Right atrium auricular region (tissue), 2 donors: ENCODE data around the gene SF3B6. TPM values are rescaled to one million over a fixed set of nuclear protein-coding genes. Genes with fewer than 3 reads are reported as not detected.

ENCODE experiments used
- DNase-seq: peaks from one replicate; pipeline ENCODE4 v3.0.0-alpha.2; 2019; ENCODE audit warnings: low spot score
- H3K27ac ChIP-seq, 2 donors: fragments of 200-600 bp; sonication (generic); 1 replicate in 1 of 2; 2 replicates in 1 of 2; pipeline ENCODE4 v1.5.1; 2016 to 2019
- H3K27me3 ChIP-seq, 2 donors: fragments of 200-600 bp; sonication (generic); one replicate each; pipeline versions ENCODE4 v1.5.1 to v1.6.0; 2017 to 2019
- H3K36me3 ChIP-seq: fragments of 200-600 bp; sonication (generic); one replicate; pipeline ENCODE4 v1.5.1; 2016
- H3K4me1 ChIP-seq, 2 donors: fragments of 200-600 bp; sonication (generic); one replicate each; pipeline versions ENCODE4 v1.5.1 to v1.6.0; 2017 to 2019
- H3K4me3 ChIP-seq, 2 donors: fragments of 200-600 bp; sonication (generic); 1 replicate in 1 of 2; 2 replicates in 1 of 2; pipeline ENCODE4 v1.5.1; 2017 to 2019; ENCODE audit warnings: mild to moderate bottlenecking in 1 of 2, moderate library complexity in 1 of 2
- H3K9me3 ChIP-seq, 2 donors: fragments of 200-600 bp; sonication (generic); one replicate each; pipeline ENCODE4 v1.5.1; 2019
- total RNA-seq, 2 donors: library from RNA; depleted of rRNA; stranded (reverse); fragments of >200 nt; gene quantifications; one replicate each; pipeline ENCODE4 v1.1.0, GENCODE V29; 2016
- TF ChIP-seq, protein P1 (sequence below), 2 donors: fragments of 200-600 bp; sonication (generic); IDR thresholded peaks; one replicate each; pipeline ENCODE4 v1.5.1; 2019; ENCODE audit warnings: antibody characterized with exemption in 2 of 2

The SF3B6 gene
- total RNA-seq, 2 donors from 2014 or later = 71.2 to 74.8 TPM

DNA sequence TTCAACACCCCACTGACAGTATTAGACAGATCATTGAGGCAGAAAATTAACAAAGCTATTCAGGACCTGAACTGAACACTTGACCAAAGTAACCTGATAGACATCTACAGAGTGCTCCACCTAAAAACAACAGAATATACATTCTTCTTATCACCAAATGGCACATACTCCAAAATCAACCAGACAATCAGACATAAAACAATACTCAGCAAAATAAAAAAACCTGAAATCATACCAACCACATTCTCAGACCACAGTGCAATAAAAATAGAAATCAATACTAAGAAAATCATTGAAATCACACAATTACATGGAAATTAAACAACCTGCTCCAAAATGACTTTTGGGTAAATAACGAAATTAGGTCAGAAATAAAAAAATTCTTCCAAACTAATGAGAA, 31.2 kb upstream of the SF3B6 start:
- DNase-seq = no peak
- Histone ChIP-seq H3K4me1 (no peaks in the 10 kb centered on the region), H3K4me3 (no peak overlapping the region), H3K27me3 (no peaks in the 10 kb centered on the region), H3K27ac (no peak overlapping the region), H3K9me3 (no peaks in the 10 kb centered on the region), H3K36me3 (no peaks in the 10 kb centered on the region)
- TF ChIP-seq, protein P1, sequence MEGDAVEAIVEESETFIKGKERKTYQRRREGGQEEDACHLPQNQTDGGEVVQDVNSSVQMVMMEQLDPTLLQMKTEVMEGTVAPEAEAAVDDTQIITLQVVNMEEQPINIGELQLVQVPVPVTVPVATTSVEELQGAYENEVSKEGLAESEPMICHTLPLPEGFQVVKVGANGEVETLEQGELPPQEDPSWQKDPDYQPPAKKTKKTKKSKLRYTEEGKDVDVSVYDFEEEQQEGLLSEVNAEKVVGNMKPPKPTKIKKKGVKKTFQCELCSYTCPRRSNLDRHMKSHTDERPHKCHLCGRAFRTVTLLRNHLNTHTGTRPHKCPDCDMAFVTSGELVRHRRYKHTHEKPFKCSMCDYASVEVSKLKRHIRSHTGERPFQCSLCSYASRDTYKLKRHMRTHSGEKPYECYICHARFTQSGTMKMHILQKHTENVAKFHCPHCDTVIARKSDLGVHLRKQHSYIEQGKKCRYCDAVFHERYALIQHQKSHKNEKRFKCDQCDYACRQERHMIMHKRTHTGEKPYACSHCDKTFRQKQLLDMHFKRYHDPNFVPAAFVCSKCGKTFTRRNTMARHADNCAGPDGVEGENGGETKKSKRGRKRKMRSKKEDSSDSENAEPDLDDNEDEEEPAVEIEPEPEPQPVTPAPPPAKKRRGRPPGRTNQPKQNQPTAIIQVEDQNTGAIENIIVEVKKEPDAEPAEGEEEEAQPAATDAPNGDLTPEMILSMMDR (IDR thresholded peaks at IDR 0.05) = no peak

DNA sequence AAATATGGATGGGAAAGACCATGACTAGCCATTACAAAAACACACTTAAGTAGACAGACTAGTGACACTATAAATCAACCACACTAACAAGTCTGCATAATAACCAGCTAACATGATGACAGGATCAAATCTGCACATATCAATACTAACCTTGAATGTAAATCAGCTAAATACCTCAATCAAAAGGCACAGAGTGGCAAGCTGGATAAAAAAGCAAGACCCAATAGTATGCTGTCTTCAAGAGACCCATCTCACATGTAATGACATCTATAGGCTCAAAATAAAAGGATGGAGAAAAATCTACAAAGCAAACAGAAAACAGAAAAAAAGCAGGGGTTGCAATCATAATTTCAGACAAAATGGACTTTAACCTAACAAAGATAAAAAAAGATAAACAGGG, 30.7 kb upstream of the SF3B6 start:
- DNase-seq = no peak
- no peaks in the 10 kb centered on the region for H3K4me1 ChIP-seq
- no peaks in the 10 kb centered on the region for H3K36me3 ChIP-seq
- TF ChIP-seq, protein P1 (IDR thresholded peaks at IDR 0.05) = no peak
- H3K27ac ChIP-seq = no peak overlapping the region
- no peak overlapping the region for H3K4me3 ChIP-seq
- no peaks in the 10 kb centered on the region for H3K9me3 ChIP-seq
- no peaks in the 10 kb centered on the region for H3K27me3 ChIP-seq

GRCh38 chr2:24105816-24106215, 29.7 kb upstream of the SF3B6 start:
- TF ChIP-seq, protein P1 (IDR thresholded peaks at IDR 0.05) = no peak
- Histone ChIP-seq H3K9me3 (no peaks in the 10 kb centered on the region), H3K4me1 (no peaks in the 10 kb centered on the region), H3K27me3 (no peaks in the 10 kb centered on the region), H3K27ac (no peak overlapping the region), H3K36me3 (no peaks in the 10 kb centered on the region), H3K4me3 (no peak overlapping the region)
- DNase-seq = no peak

- no peaks in the 10 kb centered on the region for H3K4me1 ChIP-seq
- no peak overlapping the region for H3K4me3 ChIP-seq
- H3K9me3 ChIP-seq = no peaks in the 10 kb centered on the region
- TF ChIP-seq, protein P1 (IDR thresholded peaks at IDR 0.05) = no peak
- no peaks in the 10 kb centered on the region for H3K36me3 ChIP-seq
- no peak for DNase-seq
- no peaks in the 10 kb centered on the region for H3K27me3 ChIP-seq
- no peak overlapping the region for H3K27ac ChIP-seq
Measured at GRCh38 chr2:24104906-24105305, 28.8 kb upstream of the SF3B6 start.

- H3K9me3 ChIP-seq = no peaks in the 10 kb centered on the region
- no peaks in the 10 kb centered on the region for H3K4me1 ChIP-seq
- no peaks in the 10 kb centered on the region for H3K36me3 ChIP-seq
- H3K4me3 ChIP-seq = no peak overlapping the region
- no peaks in the 10 kb centered on the region for H3K27me3 ChIP-seq
- H3K27ac ChIP-seq = no peak overlapping the region
- DNase-seq = no peak
- TF ChIP-seq, protein P1 (IDR thresholded peaks at IDR 0.05) = no peak
Measured at GRCh38 chr2:24104110-24104650, 28.1 kb upstream of the SF3B6 start.

- Histone ChIP-seq H3K4me3 (no peak overlapping the region), H3K36me3 (no peaks in the 10 kb centered on the region)
Measured at GRCh38 chr2:24102677-24103076, 26.6 kb upstream of the SF3B6 start.

More at GRCh38 chr2:24102677-24103076, 26.6 kb upstream of the SF3B6 start:
- no peaks in the 10 kb centered on the region for H3K4me1 ChIP-seq
- no peak for DNase-seq
- H3K27ac ChIP-seq = no peak overlapping the region
- TF ChIP-seq, protein P1 (IDR thresholded peaks at IDR 0.05) = no peak
- H3K27me3 ChIP-seq = no peaks in the 10 kb centered on the region
- H3K9me3 ChIP-seq = no peaks in the 10 kb centered on the region
